Transverse colon (tissue), 4 donors: ENCODE measurements around the gene ANGEL1.

Experiments used
- CTCF ChIP-seq, 5 experiments: fragments of 200-600 bp in 3 of 5; fragments of 450-650 bp in 2 of 5; sonication (generic) in 3 of 5; IDR thresholded peaks; 1 replicate in 2 of 5; 2 replicates in 3 of 5; pipeline ENCODE4 v1.5.1; 2016 to 2017; ENCODE audit warnings: antibody characterized with exemption in 5 of 5, inconsistent platforms in 3 of 5, mild to moderate bottlenecking in 2 of 5, moderate library complexity in 1 of 5
- EP300 ChIP-seq: sonication (generic); formaldehyde crosslinking; IDR thresholded peaks from one replicate; pipeline ENCODE4 v1.6.1; 2017; ENCODE audit warnings: antibody characterized with exemption, low read depth
- POLR2A ChIP-seq: fragments of 450-650 bp; IDR thresholded peaks from one replicate; pipeline ENCODE4 v1.6.1; 2016; ENCODE audit warnings: antibody characterized with exemption, mild to moderate bottlenecking, moderate library complexity
- POLR2AphosphoS5 ChIP-seq, 3 donors: sonication (generic); formaldehyde crosslinking; IDR thresholded peaks; one replicate each; pipeline ENCODE4 v1.6.1; 2016; ENCODE audit warnings: antibody characterized with exemption in 3 of 3

- TF ChIP-seq CTCF (IDR thresholded peaks at IDR 0.05), result no peak
- TF ChIP-seq POLR2A, result no peak
- TF ChIP-seq EP300, result no peak
- TF ChIP-seq POLR2AphosphoS5 (IDR thresholded peaks at IDR 0.05), result no peak
These were observed 1.1 kb downstream of the ANGEL1 start for GRCh38 chr14:76811561-76811960.
